DMS114 treated with DMSO at 0.1 percent for 48 hours (cell line): ENCODE data around the gene HAND1.
"Not testable (repeated sequence)": the region's sequence is repeated elsewhere in the genome, so short reads cannot be mapped to it uniquely, and the experiment has no call there.

ENCODE experiments used
- DNase-seq: peaks from one replicate; lab custom pipeline; 2025; ENCODE audit not compliant: unreplicated experiment; lab: John Stamatoyannopoulos, UW

HAND1 gene

GRCh38 chr5:154478224-154478565, at the start of gene HAND1:
TSS of gene HAND1 (minus strand) at chr5:154478227. CDS start at chr5:154478008, 219 bp downstream.
- DNase-seq: peak; percentile 80

GRCh38 chr5:154526231-154527226, 48.5 kb upstream of the HAND1 start:
- DNase-seq: no peak

GRCh38 chr5:154524859-154525258, 46.8 kb upstream of the HAND1 start:
- no peak for DNase-seq

- no peak for DNase-seq
Observed at GRCh38 chr5:154524181-154524580, 46.2 kb upstream of the HAND1 start.

- no peak for DNase-seq
Observed at GRCh38 chr5:154523709-154524108, 45.7 kb upstream of the HAND1 start.

DNA sequence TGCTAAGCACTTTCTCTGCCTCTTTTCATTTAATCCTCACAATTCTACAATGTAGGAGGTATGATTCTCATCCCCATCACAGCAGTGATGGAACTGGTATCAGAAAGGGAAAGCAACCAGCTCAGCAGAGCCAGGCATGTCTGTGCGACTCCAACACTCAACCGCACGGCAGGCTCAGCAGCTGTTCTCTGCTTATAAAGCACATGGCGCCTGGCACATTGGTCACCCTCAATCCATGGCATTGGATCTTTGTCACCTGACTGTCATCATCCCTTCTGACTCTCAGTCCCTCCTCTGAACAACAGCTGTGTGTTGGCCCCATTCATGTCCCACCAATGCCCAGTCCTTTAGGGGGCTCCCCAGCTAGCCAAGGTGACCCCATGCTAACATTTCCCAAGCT, 45.1 kb upstream of the HAND1 start:
- no peak for DNase-seq

- no peak for DNase-seq
Observed at GRCh38 chr5:154522284-154522683, 44.3 kb upstream of the HAND1 start.

DNA sequence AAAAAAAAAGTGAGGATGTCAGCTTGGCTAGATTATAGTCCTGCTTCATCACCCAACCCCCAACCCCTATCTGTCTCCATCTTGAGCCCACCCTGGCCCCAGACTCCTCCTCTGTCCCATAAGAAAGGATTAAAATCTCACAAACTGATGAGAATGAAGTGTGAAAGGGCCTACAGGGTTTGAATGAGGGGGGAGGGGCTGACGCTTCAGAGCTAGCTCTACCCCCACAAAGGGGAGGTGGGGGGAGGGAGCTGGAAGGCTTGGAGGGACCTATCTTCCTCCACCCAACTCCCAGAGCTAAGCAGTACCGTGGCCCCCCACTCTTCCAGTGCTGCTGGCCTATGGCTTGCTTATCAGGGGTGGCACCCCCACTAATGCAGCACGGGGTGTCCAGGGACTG, 43.7 kb upstream of the HAND1 start:
- DNase-seq: no peak

DNA sequence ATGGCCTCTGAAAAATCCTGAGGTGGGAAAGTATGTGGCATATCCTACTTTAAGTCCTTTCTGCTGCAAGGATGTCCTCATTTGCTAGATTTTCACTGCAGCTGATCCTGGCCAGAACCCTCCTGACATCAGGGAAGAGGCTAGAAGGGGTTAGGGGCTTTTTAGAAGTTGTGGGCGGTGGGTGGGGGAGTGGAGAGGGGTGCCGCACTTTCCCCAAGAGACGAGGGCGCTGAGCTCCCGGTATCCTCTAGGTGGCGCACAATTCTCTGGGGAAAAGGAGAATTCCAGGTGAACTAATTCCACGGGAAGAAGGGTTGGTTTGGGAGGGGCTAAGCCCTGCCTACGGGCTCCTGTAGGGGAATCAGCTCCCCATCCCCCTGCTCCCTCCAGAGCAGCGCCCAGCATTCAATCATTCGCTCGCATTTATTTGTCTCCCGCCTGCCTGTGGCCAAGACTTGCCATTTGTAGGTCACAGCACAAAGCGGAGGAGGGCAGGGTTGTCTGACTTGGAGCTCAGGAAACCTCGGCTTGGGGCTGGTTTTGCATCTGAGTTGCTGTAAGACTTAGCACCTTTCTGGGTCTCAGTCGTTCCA, 42.9 kb upstream of the HAND1 start:
- peak; percentile 44 for DNase-seq

DNA sequence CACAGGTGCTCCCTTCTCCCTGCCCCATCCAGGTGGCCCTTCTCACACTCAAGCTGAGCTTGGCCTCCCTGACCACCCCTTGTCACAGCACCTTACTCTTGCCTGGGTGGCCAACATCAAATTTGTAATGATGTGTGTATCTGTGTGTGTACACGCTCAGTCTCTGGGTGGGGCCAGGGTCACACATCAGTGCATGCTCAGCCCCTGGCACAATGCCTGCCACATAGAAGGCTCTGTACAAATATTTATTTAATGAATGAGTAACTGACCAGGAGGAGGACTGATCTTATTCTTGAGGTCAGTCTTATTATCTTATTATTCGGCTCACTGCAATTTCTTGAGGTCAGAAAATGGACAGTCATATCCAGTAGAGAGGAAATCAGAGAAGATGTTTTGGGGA, 41.3 kb upstream of the HAND1 start:
- DNase-seq: no peak

DNA sequence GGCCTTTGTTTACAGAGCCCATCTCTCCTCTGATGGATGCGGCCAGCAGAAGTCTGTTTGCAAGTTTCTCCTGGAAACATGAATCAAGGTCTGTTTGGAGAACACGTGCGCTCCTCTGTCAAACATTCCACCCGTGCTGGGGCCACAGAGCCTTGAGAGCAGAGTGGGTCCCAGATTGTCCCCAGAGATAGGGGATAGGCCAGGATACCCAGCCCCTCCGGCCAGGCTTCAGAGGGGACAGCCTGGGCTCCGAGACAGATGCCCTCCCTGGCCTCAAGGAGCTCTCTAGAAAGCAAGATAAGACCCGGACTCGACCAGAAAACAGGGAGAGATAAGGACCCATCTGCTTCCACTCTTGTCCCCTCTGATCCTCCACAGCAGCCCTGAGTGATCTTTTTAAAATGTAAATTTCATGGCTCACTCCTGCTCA, 40.4 kb upstream of the HAND1 start:
- no peak for DNase-seq

DNA sequence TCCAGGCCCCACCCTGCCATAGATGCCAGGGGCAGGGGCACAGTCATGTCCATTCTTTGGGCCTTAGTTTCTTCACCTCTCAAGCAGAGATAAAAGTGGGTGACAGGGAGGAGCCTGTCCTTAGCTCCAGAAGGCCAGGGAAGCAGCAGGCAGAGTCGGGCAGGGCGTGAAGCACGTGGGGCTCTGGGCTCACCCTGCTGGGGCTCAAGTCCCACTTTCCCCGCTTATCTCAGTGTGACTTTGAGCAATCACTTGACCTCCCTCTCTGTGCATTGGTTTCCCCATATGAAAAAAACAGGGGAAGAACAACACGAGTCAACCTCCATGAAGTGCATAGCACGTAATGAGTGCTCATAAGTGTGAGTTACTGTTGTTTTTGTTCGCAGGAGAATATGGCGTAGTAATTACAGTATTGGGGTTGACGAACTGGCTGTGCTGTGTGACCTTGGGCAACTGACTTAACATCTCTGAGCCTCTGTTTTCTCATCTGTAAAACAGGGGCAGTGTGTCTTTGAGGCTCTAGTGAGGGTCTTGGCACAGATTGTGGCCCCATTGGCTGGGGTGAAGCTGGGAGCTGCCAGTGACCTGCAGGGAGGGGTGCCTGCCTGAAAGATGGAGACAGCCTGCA, 39.9 kb upstream of the HAND1 start:
- DNase-seq: no peak

- DNase-seq: no peak
Observed at GRCh38 chr5:154517181-154517580, 39.2 kb upstream of the HAND1 start.

GRCh38 chr5:154516475-154516874, 38.4 kb upstream of the HAND1 start:
- no peak for DNase-seq

GRCh38 chr5:154515488-154515887, 37.5 kb upstream of the HAND1 start:
- DNase-seq: not testable (repeated sequence)

GRCh38 chr5:154514331-154514730, 36.3 kb upstream of the HAND1 start:
- no peak for DNase-seq

DNA sequence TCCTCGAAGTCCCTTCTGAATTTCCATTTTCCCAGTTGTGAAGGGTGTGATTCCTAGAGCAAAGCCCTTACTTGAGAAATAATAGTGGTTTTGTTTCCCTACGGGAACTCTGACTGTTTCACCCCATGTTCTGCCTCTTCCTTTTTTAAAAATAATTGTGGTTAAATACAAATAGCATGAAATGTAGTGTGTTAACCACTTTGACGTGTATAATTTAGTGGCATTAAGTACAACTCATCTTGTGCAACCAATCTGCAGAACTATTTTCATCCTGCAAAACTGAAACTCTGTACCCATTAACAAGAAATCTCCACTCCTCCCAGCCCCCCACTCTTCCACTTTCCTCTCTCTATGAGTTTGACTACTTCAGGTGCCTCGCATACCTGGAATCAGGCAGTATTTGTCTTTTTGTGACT, 35.6 kb upstream of the HAND1 start:
- DNase-seq: no peak

- DNase-seq: no peak
Observed at GRCh38 chr5:154511984-154512383, 34.0 kb upstream of the HAND1 start.

DNA sequence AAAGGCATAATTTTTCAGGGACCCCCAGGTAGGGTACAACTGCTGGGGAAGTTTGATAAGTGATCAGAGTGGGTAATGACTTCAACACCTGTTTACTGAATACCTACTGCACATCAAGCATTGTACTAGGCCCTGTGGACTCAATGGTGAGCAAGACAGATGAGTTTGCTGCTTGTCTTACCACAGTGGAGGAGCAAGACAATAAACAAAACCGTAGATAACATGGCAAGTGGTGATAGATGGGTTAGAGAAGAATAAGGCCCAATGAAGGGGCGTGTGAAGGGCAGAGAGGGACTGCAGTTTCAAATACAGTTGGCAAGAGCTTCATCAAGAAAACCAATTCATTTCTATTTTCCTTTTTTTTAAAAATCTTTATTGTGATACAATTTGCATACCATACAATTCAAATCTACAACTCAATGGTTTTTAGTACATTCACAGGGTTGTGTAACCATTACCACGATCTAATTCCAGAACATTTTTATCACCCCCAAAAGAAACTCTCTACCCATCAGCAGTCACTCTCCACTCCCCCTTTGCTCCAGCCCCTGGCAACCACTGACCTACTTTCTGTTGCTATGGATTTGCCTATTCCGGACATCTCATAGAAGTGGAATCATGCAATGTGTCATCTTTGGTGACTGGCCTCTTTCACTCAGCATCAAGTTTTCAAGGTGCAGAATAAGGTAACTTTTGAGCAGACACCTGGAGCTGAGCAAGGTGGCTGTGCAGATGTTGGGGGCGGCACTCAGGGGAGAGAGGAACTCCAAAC, 31.9 kb upstream of the HAND1 start:
- no peak for DNase-seq

DNA sequence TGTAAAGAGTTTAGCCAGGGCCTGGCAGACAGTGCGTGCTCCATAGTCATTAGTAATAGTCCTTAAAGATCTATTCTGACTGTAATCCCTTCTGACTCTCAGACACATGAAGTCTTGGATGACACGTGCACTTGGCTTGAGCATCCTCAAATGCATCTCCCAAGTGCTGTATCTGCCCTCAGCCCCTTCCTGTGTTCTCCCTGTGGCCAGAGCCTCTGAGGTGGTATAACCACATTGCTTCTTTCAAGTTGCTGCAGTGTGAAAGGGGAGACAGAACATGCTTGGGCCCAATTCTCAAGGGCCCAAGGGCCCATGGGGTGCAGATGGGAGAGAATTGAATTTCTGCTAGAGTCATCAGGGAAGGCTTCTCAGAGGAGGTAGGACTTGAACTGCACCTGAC, 30.1 kb upstream of the HAND1 start:
- no peak for DNase-seq

- no peak for DNase-seq
Observed at GRCh38 chr5:154506716-154507080, 28.7 kb upstream of the HAND1 start.
